Measurements from ENCODE around the gene RPTN. TPM values are rescaled to one million over a fixed set of nuclear protein-coding genes. Genes with fewer than 3 reads are reported as not detected.

The RPTN gene, protein sequence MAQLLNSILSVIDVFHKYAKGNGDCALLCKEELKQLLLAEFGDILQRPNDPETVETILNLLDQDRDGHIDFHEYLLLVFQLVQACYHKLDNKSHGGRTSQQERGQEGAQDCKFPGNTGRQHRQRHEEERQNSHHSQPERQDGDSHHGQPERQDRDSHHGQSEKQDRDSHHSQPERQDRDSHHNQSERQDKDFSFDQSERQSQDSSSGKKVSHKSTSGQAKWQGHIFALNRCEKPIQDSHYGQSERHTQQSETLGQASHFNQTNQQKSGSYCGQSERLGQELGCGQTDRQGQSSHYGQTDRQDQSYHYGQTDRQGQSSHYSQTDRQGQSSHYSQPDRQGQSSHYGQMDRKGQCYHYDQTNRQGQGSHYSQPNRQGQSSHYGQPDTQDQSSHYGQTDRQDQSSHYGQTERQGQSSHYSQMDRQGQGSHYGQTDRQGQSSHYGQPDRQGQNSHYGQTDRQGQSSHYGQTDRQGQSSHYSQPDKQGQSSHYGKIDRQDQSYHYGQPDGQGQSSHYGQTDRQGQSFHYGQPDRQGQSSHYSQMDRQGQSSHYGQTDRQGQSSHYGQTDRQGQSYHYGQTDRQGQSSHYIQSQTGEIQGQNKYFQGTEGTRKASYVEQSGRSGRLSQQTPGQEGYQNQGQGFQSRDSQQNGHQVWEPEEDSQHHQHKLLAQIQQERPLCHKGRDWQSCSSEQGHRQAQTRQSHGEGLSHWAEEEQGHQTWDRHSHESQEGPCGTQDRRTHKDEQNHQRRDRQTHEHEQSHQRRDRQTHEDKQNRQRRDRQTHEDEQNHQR
- under 1 TPM in 2 of 4 donors, not detected in 2; 0.16 to 0.22 TPM for total RNA-seq

DNA sequence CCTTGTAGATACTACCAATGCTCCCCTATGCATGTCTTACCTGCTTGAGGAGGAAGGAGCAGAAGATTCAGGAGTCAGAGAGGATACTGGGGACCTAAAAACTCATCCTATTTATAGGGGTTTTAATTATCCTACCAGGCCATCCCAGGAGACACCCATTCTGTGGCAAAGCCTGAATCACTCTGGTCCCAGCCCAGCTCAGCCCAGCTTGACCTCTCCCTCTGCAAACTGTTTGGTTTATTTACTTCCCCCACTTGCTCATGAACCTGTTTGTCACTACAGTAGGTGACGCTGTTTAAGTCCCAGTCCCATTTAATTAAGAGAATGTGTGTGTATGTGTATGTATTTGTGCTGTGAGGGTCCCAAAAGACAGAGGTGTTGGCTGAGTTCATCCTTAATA, at the start of gene RPTN:
Gene RPTN, minus strand, starts transcription at position 85 of the 400 bp plus-strand sequence. CDS start 1,339 bp downstream, outside the sequence.
- TF ChIP-seq, protein P1, sequence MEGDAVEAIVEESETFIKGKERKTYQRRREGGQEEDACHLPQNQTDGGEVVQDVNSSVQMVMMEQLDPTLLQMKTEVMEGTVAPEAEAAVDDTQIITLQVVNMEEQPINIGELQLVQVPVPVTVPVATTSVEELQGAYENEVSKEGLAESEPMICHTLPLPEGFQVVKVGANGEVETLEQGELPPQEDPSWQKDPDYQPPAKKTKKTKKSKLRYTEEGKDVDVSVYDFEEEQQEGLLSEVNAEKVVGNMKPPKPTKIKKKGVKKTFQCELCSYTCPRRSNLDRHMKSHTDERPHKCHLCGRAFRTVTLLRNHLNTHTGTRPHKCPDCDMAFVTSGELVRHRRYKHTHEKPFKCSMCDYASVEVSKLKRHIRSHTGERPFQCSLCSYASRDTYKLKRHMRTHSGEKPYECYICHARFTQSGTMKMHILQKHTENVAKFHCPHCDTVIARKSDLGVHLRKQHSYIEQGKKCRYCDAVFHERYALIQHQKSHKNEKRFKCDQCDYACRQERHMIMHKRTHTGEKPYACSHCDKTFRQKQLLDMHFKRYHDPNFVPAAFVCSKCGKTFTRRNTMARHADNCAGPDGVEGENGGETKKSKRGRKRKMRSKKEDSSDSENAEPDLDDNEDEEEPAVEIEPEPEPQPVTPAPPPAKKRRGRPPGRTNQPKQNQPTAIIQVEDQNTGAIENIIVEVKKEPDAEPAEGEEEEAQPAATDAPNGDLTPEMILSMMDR (IDR thresholded peaks at IDR 0.05; ENCODE audit: low read depth) = no peak

DNA sequence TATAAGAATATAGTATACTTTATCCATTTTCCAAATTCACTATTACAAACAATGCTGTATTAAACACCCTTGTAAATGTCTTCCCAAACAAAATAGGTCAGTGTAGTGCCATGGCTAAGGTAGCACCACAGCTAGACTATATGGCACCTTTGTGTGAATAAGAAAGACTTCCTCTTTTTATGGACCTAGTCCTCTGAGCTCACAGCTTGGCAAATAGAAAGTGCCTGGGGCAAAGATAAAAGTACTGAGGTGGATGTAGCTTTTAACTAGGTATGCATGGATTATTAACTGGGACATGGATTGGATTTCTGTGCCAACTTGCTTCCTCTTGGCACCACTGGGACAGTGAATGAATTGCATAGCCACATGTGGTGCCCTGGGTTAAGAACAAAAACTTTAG, 40.0 kb upstream of the RPTN start:
- TF ChIP-seq, protein P1 (IDR thresholded peaks at IDR 0.05; ENCODE audit: low read depth) = no peak

DNA sequence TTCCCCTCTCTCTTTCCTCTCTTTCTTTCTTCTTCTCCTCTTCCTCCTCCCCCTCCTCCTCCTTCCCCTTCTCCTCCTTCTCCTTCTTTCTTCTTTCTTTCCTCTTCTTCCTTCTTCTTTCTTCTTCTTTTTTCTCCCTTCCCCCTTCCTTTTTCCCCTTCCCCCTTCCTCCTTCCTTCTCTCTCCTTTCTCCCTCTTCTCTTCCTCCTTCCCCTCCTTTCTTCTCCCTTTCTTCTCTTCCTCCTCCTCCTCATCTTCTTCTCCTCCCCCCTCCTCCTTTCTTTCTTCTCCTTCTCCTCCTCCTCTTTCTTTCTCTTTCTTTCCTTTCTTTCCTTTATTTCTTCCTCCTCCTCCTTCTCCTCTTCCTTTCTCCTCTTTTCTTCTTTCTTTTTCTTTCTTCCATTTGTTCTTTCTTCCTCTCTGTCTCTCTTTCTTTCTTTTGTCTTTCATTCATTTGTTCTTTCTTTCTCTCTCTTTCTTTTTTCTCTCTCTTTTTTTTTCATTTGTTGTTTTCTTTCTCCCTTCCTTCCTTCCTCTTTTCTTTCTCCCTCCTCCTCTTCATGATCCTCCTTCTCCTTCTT, 38.4 kb upstream of the RPTN start:
- TF ChIP-seq, protein P1 (IDR thresholded peaks at IDR 0.05; ENCODE audit: low read depth) = no peak

DNA sequence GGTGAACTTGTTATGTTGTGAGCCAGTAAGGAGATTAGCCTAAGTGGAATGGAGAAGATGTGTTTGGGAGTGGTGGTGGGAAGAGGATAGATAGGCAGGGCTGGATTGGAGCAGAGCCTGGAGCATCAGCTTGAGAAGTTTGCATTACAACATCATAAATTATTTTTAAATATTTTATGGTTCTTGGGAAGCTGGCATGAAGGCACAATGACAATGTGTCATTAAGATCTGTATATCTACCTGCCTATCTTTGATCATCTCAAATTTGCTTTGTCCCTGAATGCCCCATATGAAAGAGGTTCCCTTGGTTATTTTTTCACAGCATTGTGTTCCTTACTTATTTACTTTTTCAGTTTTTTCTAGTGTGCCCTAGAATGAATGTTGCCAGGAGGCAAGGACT, 32.7 kb upstream of the RPTN start:
- TF ChIP-seq, protein P1 (IDR thresholded peaks at IDR 0.05; ENCODE audit: low read depth) = no peak

DNA sequence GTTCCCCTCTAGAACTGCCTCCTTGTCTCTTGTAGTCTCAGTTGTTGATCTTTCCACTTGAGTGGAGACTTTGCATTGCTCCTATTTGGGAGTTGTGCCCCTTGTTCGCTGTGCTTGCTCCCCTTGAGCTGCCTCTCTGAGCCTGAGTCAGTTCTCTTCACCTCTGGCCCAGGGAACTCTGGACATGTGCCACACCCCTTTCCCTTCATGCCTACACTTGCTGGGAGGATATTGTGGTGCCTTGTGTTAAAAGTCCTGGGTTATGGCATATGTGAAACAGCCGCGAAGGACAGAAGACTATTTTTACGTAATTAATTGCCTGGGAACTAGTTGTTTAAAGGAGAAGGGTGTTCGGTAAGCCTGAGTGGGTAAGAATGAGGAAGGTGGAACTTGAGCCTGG, 32.2 kb upstream of the RPTN start:
- TF ChIP-seq, protein P1 (IDR thresholded peaks at IDR 0.05; ENCODE audit: low read depth) = no peak

DNA sequence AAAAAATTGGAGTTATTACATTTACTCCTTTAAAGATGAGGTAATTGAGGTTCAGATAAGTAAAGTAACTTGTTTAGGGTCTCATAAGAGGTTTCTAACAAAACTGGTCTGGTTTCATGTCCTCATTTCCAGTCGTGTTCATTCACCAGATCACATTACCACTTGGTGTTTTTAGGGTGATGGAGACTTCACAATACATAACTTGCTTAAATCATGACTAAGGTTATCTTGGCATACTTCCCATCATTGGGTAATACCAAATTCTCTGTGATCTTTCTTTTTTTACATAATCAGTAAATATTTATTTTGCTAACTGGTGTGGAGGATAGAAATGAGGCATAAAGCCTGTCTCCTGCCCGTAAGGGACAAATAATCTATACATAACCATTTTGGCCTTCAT, 31.6 kb upstream of the RPTN start:
- TF ChIP-seq, protein P1 (IDR thresholded peaks at IDR 0.05; ENCODE audit: low read depth) = no peak

Measured in subcutaneous adipose tissue (tissue), 4 donors.